HT-29 (cell line): ENCODE results near the gene LRRC75B. TPM values are rescaled to one million over a fixed set of nuclear protein-coding genes. Genes with fewer than 3 reads are reported as not detected.
"Not testable (repeated sequence)": the region's sequence is repeated elsewhere in the genome, so short reads cannot be mapped to it uniquely, and the experiment has no call there.

Experiments
- DNase-seq: peaks from one replicate; pipeline ENCODE4 v3.0.0-alpha.2; 2015; ENCODE audit warnings: low spot score
- total RNA-seq: library from RNA; depleted of rRNA; stranded (reverse); fragments of >200 nt; shearing (Covaris generic); gene quantifications from 2 replicates; pipeline ENCODE4 v1.2.3, GENCODE V29; 2014; rRNA removed

Gene LRRC75B
- total RNA-seq, 1 experiment from 2014 or later: 11.7 TPM

GRCh38 chr22:24555165-24556039 lies 37.5 kb downstream of the LRRC75B start, which contains the start of gene SNRPD3:
Gene SNRPD3, plus strand, starts transcription at chr22:24555999. Its CDS starts 1,676 bp downstream, at chr22:24557675.
- DNase-seq: peak; percentile 96

- DNase-seq: peak; percentile 18
These were observed 38.3 kb downstream of the LRRC75B start, which contains the start of gene GUCD1 for GRCh38 chr22:24554313-24555164. Gene GUCD1, minus strand, starts transcription at chr22:24555138. Its CDS starts 147 bp downstream, at chr22:24554991.

- no peak for DNase-seq
These were observed 39.1 kb downstream of the LRRC75B start for GRCh38 chr22:24553597-24554312.

GRCh38 chr22:24552503-24553286 lies 40.2 kb downstream of the LRRC75B start:
- not testable (repeated sequence) for DNase-seq

GRCh38 chr22:24550902-24551435 lies 41.9 kb downstream of the LRRC75B start:
- no peak for DNase-seq

GRCh38 chr22:24550028-24550901 lies 42.6 kb downstream of the LRRC75B start:
- DNase-seq: peak; percentile 64

- no peak for DNase-seq
These were observed 44.1 kb downstream of the LRRC75B start for GRCh38 chr22:24548812-24549211.

- no peak for DNase-seq
These were observed 49.1 kb downstream of the LRRC75B start for GRCh38 chr22:24543679-24544243.

GRCh38 chr22:24543185-24543601 lies 49.7 kb downstream of the LRRC75B start:
- no peak for DNase-seq

- peak; percentile 18 for DNase-seq
These were observed 50.2 kb downstream of the LRRC75B start for GRCh38 chr22:24542641-24543040.

GRCh38 chr22:24541681-24542515 lies 51.0 kb downstream of the LRRC75B start:
- no peak for DNase-seq

GRCh38 chr22:24540470-24540869 lies 52.4 kb downstream of the LRRC75B start:
- DNase-seq: no peak

- DNase-seq: no peak
These were observed 56.8 kb downstream of the LRRC75B start for GRCh38 chr22:24536089-24536488.

Other genes with a start within 250 kb of the LRRC75B start
- 0.36 and 0.44 TPM in 2 replicates for gene ADORA2A, start 165.5 kb downstream of the LRRC75B start, total RNA-seq
- gene UPB1, start 97.7 kb downstream of the LRRC75B start, total RNA-seq: not detected in 2 replicates
- 178 and 179 TPM in 2 replicates for gene GUCD1, start 37.9 kb downstream of the LRRC75B start, total RNA-seq
- 170 and 171 TPM in 2 replicates for gene SNRPD3, start 37.1 kb downstream of the LRRC75B start, total RNA-seq
- gene GGT1, start 10.1 kb upstream of the LRRC75B start, total RNA-seq: 15.1 and 27.1 TPM in 2 replicates
- not detected in 2 replicates for gene PIWIL3, start 181.6 kb upstream of the LRRC75B start, total RNA-seq
- 0.13 and 0.23 TPM in 2 replicates for gene SGSM1, start 213.1 kb upstream of the LRRC75B start, total RNA-seq